ENCODE measurements around the gene ARHGAP30.
"Not testable (repeated sequence)": the region's sequence is repeated elsewhere in the genome, so short reads cannot be mapped to it uniquely, and the experiment has no call there.

ARHGAP30 gene

DNA sequence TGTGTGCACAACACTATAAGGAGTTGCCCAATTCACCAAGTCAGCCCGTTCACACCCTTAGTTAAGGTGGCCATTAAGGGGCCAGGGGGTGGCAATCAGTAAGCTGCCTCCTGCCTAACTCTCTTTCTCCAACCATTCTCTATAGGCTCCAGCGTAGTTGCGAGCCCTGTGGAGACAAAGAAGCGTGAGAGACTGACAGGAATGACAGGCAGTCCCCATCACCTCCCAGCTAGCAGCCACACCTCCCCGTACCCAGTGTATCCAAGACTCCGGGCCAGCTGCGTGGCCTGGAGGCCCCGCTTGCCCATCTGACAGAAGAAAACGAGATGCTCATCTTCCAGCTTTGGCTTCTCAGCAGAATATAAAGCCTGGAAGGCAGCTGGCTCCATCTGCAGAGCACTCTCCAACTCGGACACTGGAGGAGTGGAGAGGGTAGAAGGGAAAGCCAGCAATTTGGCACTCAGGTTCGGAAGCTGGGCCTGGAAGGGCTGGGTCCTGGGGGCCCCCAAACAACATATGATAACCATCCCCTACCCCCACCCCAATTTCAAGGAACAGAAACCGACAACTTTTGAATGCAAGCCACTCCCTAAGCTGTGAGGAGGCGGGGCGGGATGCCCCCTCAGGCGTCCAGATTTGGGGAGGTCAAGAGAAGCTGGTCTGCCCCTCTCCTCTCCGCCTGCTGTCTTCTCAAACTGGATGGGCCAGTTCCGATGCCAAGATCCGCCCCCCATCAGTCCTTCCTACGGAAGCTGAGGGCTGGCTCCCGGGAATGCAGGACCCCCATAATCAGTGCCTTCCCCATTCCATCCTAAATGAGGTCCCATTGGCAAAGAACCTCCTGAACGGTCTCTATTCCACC is 31.8 kb downstream of the ARHGAP30 start:
- no peak for DNase-seq (ENCODE audit: low spot score)

- DNase-seq (ENCODE audit: low spot score): no peak
Observed at GRCh38 chr1:161033751-161034150, 35.9 kb downstream of the ARHGAP30 start.

DNA sequence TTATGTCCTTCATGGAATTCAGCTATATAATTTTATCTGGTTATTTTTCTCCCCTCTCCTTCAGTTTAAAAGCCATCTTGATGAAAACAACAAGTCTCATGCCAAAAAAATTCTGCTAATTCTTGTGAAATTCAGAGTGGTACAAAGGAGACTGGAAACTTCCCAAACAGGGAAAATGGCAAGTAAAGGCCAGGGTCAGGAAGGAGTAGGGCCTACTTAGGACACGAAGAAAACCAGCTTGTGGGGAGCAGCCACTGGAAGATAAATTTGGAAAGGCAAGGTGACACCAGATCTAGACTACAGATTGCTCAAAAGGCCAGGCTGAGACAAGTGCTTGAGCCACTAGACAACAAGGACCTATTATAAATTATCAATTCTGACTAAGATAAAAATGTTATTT is 37.3 kb downstream of the ARHGAP30 start:
- DNase-seq (ENCODE audit: low spot score): no peak

GRCh38 chr1:161031874-161032273 is 37.8 kb downstream of the ARHGAP30 start:
- DNase-seq (ENCODE audit: low spot score): no peak

DNA sequence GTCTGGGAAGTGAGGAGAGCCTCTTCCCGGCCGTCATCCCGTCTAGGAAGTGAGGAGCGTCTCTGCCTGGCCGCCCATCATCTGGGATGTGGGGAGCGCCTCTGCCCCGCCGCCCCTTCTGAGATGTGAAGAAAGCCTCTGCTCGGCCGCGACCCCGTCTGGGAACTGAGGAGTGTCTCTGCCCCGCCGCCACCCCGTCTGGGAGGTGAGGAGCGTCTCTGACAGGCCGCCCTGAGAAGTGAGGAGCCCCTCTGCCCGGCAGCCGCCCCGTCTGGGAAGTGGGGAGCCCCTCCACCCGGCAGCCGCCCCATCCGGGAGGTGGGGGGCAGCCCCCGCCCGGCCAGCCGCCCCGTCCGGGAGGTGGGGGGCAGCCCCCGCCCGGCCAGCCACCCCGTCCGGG is 40.2 kb downstream of the ARHGAP30 start:
- DNase-seq (ENCODE audit: low spot score): not testable (repeated sequence)

DNA sequence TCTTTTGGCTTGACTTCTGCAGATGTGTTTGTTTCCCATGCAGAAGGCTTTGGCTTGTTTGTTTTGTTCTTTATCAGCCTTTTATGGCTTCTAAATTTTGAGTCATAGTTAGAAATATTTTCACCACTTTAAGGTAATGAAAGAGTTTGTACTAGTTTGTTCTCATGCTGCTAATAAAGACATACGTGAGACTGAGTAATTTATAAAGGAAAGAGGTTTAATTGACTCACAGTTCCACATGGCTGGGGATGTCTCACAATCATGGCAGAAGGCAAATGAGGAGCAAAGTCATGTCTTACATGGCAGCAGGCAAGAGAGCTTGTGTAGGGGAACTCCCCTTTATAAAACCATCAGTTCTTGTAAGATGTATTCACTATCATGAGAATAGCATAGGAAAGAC is 42.7 kb downstream of the ARHGAP30 start:
- DNase-seq (ENCODE audit: low spot score): not testable (repeated sequence)

DNA sequence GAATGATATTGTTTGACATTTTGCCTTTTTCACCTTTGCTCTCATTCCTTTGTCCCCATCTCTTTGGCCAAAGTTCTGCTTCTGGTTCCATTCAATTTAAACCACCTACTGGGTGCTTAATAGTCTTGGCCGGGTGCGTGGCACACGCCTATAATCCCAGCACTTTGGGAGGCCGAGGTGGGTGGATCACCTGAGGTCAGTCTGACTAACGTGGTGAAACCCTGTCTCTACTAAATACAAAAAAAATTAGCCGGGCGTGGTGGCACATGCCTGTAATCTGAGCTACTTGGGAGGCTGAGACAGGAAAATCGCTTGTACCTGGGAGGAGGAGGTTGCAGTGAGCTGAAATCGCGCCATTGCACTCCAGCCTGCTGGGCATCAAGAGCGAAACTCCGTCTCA is 47.3 kb downstream of the ARHGAP30 start:
- not testable (repeated sequence) for DNase-seq (ENCODE audit: low spot score)

DNA sequence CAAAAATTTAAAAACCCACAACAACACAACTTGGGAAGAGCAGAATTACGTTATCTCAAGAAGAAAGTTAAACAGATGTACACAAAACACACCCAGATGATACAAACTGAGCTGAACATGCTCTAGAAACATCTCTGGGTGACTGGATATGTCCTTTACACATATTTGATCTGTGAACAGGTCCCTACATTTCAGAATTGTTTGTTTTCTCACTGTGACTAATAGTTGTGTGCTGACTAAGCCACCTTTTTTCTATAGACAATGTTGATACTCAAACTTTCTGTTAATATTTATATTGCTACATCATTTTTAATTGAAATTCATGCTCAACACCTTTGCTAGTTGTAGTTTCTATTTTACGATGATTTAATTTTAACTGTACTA is 47.7 kb downstream of the ARHGAP30 start:
- peak; percentile 36 for DNase-seq (ENCODE audit: low spot score)

DNA sequence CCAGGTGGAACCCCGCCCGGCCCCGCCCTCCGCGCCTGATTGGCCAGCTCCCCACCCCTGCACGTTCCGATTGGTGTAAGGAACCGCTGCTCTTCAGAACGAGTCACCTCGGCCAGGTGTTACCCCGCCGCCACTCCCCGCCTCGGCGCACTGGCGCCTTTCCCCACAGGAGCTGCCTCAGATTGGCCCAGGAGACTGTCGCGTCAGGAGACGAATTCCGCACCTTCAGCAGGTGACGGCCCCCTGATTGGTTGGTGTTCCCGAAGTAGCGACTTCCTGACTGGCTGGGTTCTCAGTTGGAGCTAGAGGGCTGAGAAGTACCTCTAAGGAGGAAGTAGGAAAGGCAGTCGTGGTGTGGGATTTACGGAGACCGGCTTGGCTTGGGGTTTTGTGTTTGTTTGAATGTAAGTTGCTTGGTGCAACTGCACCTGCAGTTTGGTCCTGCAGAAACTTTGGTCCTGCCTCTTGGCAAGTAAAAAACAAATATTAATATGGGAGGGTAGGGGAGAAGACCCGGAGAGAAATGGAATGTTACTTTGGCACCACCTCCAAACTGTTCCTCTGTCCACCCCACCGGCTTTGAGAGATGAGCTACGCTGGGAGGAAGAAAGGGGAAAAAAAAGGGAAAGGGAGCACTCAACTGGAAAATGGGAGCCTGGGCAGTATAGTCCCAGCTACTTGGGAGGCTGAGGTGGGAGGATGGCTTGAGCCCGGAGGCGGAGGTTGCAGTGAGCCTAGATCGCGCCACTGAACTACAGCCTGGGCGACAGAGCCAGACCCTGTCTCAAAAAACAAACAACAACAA is 48.3 kb downstream of the ARHGAP30 start:
- DNase-seq (ENCODE audit: low spot score): peak; percentile 77

DNA sequence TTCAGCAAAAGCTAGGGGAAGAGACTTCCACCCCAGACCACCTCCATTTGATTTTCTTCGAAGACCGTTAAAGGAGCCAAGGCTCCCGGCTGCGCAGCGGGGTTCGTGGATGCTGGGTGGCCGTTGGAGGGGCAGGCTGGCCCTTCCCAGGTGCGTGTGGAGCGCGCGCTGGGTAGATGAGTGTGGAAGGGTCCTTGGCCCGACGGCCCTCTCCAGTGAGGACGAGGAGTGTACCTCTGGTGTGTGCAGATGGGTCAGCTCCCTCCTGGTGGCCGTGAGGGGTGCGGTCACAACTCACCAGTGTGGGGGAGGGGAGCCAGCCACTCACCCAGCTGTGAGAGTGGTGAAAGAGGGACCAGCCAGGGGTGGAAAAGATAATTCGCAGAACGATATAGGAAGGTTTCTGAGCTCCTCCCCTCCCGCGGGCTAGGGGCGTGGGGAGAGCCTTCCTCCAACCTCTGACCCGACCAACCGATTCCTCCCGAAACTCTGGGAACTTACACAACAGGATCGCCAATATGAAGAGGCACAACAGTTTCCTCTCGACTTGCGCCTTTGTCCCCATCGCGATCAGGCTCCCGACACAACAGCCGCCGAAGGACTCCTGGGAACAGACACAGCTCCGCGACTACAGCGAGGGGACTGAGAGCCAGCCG is 49.1 kb downstream of the ARHGAP30 start, which contains the start of gene F11R:
TSS of gene F11R (minus strand) at position 644 of the 656 bp plus-strand sequence. CDS start at position 565, 79 bp downstream.
- DNase-seq (ENCODE audit: low spot score): no peak

GRCh38 chr1:161019751-161020495 is 49.8 kb downstream of the ARHGAP30 start:
- no peak for DNase-seq (ENCODE audit: low spot score)

DNA sequence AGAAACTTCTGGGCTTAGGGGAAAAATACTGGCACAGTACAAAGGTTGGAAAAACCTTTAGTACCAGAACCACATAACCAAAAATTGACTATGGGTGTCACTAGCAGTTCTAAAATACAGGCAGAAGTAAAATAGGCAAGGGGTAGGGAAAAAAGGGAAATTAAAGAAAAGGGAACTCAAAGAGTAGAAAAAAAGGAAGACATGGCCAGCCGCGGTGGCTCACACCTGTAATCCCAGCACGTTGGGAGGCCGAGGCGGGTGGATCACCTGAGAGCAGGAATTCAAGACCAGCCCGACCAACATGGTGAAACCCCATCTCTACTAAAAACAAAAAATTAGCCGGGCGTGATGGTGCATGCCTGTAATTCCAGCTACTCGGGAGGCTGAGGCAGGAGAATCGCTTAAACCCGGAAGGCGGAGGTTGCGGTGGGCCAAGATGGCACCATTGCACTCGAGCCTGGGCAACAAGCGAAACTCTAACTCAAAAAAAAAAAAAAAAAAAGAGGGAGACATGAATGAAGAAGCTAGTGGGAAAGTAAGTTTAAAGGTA is 50.5 kb downstream of the ARHGAP30 start:
- DNase-seq (ENCODE audit: low spot score): not testable (repeated sequence)

DNA sequence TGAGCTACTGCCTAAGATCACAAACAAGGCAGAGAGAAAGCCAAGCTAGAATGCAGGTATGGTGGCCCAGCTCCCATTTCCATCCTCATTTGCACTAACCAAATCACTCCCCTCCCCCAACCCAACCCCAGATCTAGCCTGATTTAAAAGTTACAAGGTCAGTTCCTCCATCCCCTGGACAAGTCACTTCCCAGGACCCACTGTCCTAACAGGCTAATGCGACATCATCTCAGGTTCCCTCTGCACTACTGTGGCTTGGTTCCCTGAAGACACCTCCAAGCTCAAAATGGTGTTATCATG is 51.1 kb downstream of the ARHGAP30 start:
- DNase-seq (ENCODE audit: low spot score): no peak

- DNase-seq (ENCODE audit: low spot score): no peak
Observed at GRCh38 chr1:161017756-161018630, 51.7 kb downstream of the ARHGAP30 start.

- not testable (repeated sequence) for DNase-seq (ENCODE audit: low spot score)
Observed at GRCh38 chr1:161017181-161017580, 52.5 kb downstream of the ARHGAP30 start.

DNA sequence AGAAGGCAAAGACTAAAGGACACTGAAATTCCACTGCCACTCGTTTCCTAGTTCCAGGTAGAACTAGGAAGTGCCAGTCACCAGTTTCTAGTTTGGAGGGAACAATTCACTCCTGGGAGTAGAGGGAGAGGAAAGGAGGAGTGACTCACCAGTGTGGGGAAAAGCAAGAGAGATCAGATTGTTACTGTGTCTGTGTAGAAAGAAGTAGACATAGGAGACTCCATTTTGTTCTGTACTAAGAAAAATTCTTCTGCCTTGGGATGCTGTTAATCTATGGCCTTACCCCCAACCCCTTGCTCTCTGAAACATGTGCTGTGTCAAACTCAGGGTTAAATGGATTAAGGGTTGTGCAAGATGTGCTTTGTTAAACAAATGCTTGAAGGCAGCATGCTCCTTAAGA is 53.0 kb downstream of the ARHGAP30 start:
- not testable (repeated sequence) for DNase-seq (ENCODE audit: low spot score)

- peak; percentile 82 for DNase-seq (ENCODE audit: low spot score)
Observed at GRCh38 chr1:161013488-161014230, 56.0 kb downstream of the ARHGAP30 start.

DNA sequence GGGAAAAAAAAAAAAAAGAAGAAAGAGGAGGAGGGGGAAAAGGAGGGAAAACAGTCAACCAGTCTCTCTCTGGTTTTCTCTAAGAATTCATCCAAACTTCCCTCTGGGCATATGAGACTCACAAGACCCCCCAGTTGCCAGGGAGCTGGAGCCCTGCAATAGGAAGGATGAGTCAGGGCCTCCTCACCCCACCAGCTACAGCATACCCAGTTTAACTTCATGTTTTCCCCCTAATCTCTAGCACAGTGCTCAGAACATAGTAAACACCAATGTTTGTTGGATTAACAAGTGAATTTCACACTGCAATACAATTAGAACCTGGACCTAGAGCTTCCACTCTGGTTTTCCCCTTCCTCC is 56.6 kb downstream of the ARHGAP30 start:
- no peak for DNase-seq (ENCODE audit: low spot score)

GRCh38 chr1:161012420-161012819 is 57.3 kb downstream of the ARHGAP30 start:
- no peak for DNase-seq (ENCODE audit: low spot score)

DNA sequence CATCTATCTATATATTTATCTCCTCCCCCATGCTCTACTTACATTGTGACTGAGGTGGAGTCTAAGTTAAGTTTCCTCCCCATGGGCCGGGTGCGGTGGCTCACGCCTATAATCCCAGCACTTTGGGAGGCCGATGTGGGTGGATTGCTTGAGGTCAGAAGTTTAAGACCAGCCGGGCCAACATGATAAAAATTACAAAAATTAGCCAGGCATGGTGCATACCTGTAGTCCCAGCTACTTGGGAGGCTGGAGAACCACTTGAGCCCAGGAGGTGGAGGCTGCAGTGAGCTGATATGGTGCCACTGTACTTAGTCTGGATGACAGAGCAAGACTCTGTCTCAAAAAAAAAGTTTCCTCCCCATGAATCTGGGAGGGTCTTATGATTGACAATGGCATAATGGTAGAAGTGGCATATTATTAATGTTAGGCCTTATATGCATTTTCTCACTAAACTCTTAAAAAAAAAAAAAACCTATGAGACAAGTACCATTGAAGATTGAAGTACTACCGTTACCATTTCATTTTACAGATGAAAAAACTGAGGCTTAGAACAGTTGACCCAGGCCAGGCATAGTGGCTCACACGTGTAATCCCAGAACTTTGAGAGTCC is 60.0 kb downstream of the ARHGAP30 start:
- DNase-seq (ENCODE audit: low spot score): no peak

All from activated CD4-positive, alpha-beta T cell treated with anti-CD3 and anti-CD28 coated beads, Interleukin-2, Interleukin-4, amounts not matched to agents 100 ng/mL and 50 ng/mL, durations not matched to agents 16 hours and 8 hours (primary cell).